NCI-H1092 treated with DMSO at 0.1 percent for 48 hours (cell line): ENCODE measurements around the gene DMP1.

Source experiments
- DNase-seq: peaks from one replicate; lab custom pipeline; 2025; lab: John Stamatoyannopoulos, UW

Gene DMP1

GRCh38 chr4:87649980-87650379 lies at the start of gene DMP1:
TSS of gene DMP1 (plus strand) at chr4:87650280. CDS start at chr4:87656493, 6,213 bp downstream.
- no peak for DNase-seq

- no peak for DNase-seq
Observed at GRCh38 chr4:87601361-87601760, 48.7 kb upstream of the DMP1 start.

GRCh38 chr4:87608229-87608628 lies 41.9 kb upstream of the DMP1 start, which contains the start of gene DSPP:
TSS of gene DSPP (plus strand) at chr4:87608529. CDS start at chr4:87610909, 2,380 bp downstream.
- DNase-seq = no peak

- no peak for DNase-seq
Observed at GRCh38 chr4:87614292-87614890, 35.7 kb upstream of the DMP1 start.

GRCh38 chr4:87616268-87616667 lies 33.8 kb upstream of the DMP1 start:
- no peak for DNase-seq

- no peak for DNase-seq
Observed at GRCh38 chr4:87620086-87620485, 30.0 kb upstream of the DMP1 start.

GRCh38 chr4:87620491-87620890 lies 29.6 kb upstream of the DMP1 start:
- DNase-seq = no peak

- DNase-seq = no peak
Observed at GRCh38 chr4:87622303-87622702, 27.8 kb upstream of the DMP1 start.

- no peak for DNase-seq
Observed at GRCh38 chr4:87624698-87625097, 25.4 kb upstream of the DMP1 start.

- DNase-seq = no peak
Observed at GRCh38 chr4:87631668-87632067, 18.4 kb upstream of the DMP1 start.

- no peak for DNase-seq
Observed at GRCh38 chr4:87632469-87632868, 17.6 kb upstream of the DMP1 start.

- DNase-seq = peak; percentile 1
Observed at GRCh38 chr4:87633243-87633642, 16.8 kb upstream of the DMP1 start.

- DNase-seq = no peak
Observed at GRCh38 chr4:87644286-87644685, 5.8 kb upstream of the DMP1 start.

GRCh38 chr4:87650938-87651337 lies 858 bp downstream of the DMP1 start:
- no peak for DNase-seq

- no peak for DNase-seq
Observed at GRCh38 chr4:87651941-87652340, 1.9 kb downstream of the DMP1 start.

GRCh38 chr4:87654487-87655044 lies 4.5 kb downstream of the DMP1 start:
- no peak for DNase-seq

GRCh38 chr4:87657525-87657924 lies 7.4 kb downstream of the DMP1 start:
- no peak for DNase-seq

- no peak for DNase-seq
Observed at GRCh38 chr4:87659247-87659931, 9.3 kb downstream of the DMP1 start.

- no peak for DNase-seq
Observed at GRCh38 chr4:87662871-87663270, 12.8 kb downstream of the DMP1 start.

- DNase-seq = no peak
Observed at GRCh38 chr4:87669373-87669772, 19.3 kb downstream of the DMP1 start.

GRCh38 chr4:87677731-87678130 lies 27.7 kb downstream of the DMP1 start:
- DNase-seq = no peak

- peak; percentile 54 for DNase-seq
Observed at GRCh38 chr4:87679449-87680169, 29.5 kb downstream of the DMP1 start.

GRCh38 chr4:87680271-87680670 lies 30.2 kb downstream of the DMP1 start:
- DNase-seq = no peak
